ENCODE measurements around the gene SLC44A1.

The SLC44A1 gene

GRCh38 chr9:105273731-105274130 lies 29.3 kb downstream of the SLC44A1 start:
- no peak for DNase-seq (ENCODE audit: low spot score)

GRCh38 chr9:105275111-105275510 lies 30.7 kb downstream of the SLC44A1 start:
- DNase-seq (ENCODE audit: low spot score): no peak

- no peak for DNase-seq (ENCODE audit: low spot score)
Measured at GRCh38 chr9:105275938-105276337, 31.5 kb downstream of the SLC44A1 start.

GRCh38 chr9:105278751-105279150 lies 34.3 kb downstream of the SLC44A1 start:
- DNase-seq (ENCODE audit: low spot score): no peak

GRCh38 chr9:105280691-105281090 lies 36.2 kb downstream of the SLC44A1 start:
- no peak for DNase-seq (ENCODE audit: low spot score)

- DNase-seq (ENCODE audit: low spot score): no peak
Measured at GRCh38 chr9:105281272-105281671, 36.8 kb downstream of the SLC44A1 start.

- DNase-seq (ENCODE audit: low spot score): no peak
Measured at GRCh38 chr9:105281926-105282325, 37.5 kb downstream of the SLC44A1 start.

- no peak for DNase-seq (ENCODE audit: low spot score)
Measured at GRCh38 chr9:105282870-105283621, 38.6 kb downstream of the SLC44A1 start.

- no peak for DNase-seq (ENCODE audit: low spot score)
Measured at GRCh38 chr9:105283795-105284194, 39.3 kb downstream of the SLC44A1 start.

GRCh38 chr9:105284463-105284862 lies 40.0 kb downstream of the SLC44A1 start:
- no peak for DNase-seq (ENCODE audit: low spot score)

- DNase-seq (ENCODE audit: low spot score): no peak
Measured at GRCh38 chr9:105286098-105286497, 41.6 kb downstream of the SLC44A1 start.

GRCh38 chr9:105289305-105289704 lies 44.9 kb downstream of the SLC44A1 start:
- DNase-seq (ENCODE audit: low spot score): no peak

- peak; percentile 38 for DNase-seq (ENCODE audit: low spot score)
Measured at GRCh38 chr9:105290418-105290817, 46.0 kb downstream of the SLC44A1 start.

- no peak for DNase-seq (ENCODE audit: low spot score)
Measured at GRCh38 chr9:105290954-105291353, 46.5 kb downstream of the SLC44A1 start.

GRCh38 chr9:105291422-105291859 lies 47.0 kb downstream of the SLC44A1 start:
- no peak for DNase-seq (ENCODE audit: low spot score)

GRCh38 chr9:105291938-105292337 lies 47.5 kb downstream of the SLC44A1 start:
- DNase-seq (ENCODE audit: low spot score): no peak

GRCh38 chr9:105293408-105293807 lies 49.0 kb downstream of the SLC44A1 start:
- no peak for DNase-seq (ENCODE audit: low spot score)

- DNase-seq (ENCODE audit: low spot score): no peak
Measured at GRCh38 chr9:105295201-105295550, 50.7 kb downstream of the SLC44A1 start.

- DNase-seq (ENCODE audit: low spot score): no peak
Measured at GRCh38 chr9:105295986-105296385, 51.5 kb downstream of the SLC44A1 start.

GRCh38 chr9:105296445-105296844 lies 52.0 kb downstream of the SLC44A1 start:
- DNase-seq (ENCODE audit: low spot score): peak; percentile 8

GRCh38 chr9:105296877-105297287 lies 52.4 kb downstream of the SLC44A1 start:
- DNase-seq (ENCODE audit: low spot score): peak; percentile 80

GRCh38 chr9:105297442-105298075 lies 53.1 kb downstream of the SLC44A1 start:
- no peak for DNase-seq (ENCODE audit: low spot score)

GRCh38 chr9:105299190-105299854 lies 54.9 kb downstream of the SLC44A1 start:
- DNase-seq (ENCODE audit: low spot score): peak; percentile 74

Data from GM03348 (cell line).